Pancreas (tissue), 10 donors: Measurements from ENCODE around the gene F7. TPM values are rescaled to one million over a fixed set of nuclear protein-coding genes. Genes with fewer than 3 reads are reported as not detected.

Source experiments
- ATAC-seq, 4 donors: fragments of 200-7000 bp; cut with Tn5 transposase; one replicate each; pipeline versions ENCODE4 v1.8.0 to v1.9.1; 2020; ENCODE audit warnings: mild to moderate bottlenecking in 4 of 4, moderate library complexity in 4 of 4
- DNase-seq, 6 donors: peaks; one replicate each; pipeline ENCODE4 v3.0.0-alpha.2; 2020
- FAIRE-seq: peaks from 2 replicates; lab custom pipeline; 2012; peaks lifted over from hg19 to GRCh38; lab: Jason Lieb, UNC
- H3K27ac ChIP-seq, 4 donors: fragments of 200-600 bp; sonication (generic); 1 replicate in 3 of 4; 2 replicates in 1 of 4; pipeline versions ENCODE4 v1.5.0 to v1.8.0; 2020
- H3K27me3 ChIP-seq, 4 donors: fragments of 200-600 bp; one replicate each; pipeline ENCODE4 v1.8.0; 2021
- H3K36me3 ChIP-seq, 3 donors: fragments of 200-600 bp; sonication (generic) in 1 of 3; one replicate each; pipeline versions ENCODE4 v1.5.0 to v1.8.0; 2020 to 2021
- H3K4me1 ChIP-seq, 3 donors: fragments of 200-600 bp; one replicate each; pipeline ENCODE4 v1.8.0; 2021
- H3K4me3 ChIP-seq, 4 donors: fragments of 200-600 bp; sonication (generic) in 2 of 4; one replicate each; pipeline versions ENCODE4 v1.5.0 to v1.8.0; 2020 to 2021
- H3K9me3 ChIP-seq, 4 donors: fragments of 200-600 bp; one replicate each; pipeline ENCODE4 v1.8.0; 2021
- WGBS, 2 donors: extraction: QIAGEN DNeasy Blood & Tissue Kit; methylation state at CpG; one replicate each; pipeline ENCODE4 v1.1.7; 2013; 5-methylcytosine and 5-hydroxymethylcytosine counted together
- intact Hi-C, 3 donors: fragments of 100-400 bp; cut with DNase I; formaldehyde crosslinking; loops; one replicate each; pipeline versions ENCODE4 v1.11.1 to v1.14.2; 2022
- polyA plus RNA-seq, 2 donors: library from polyadenylated mRNA; stranded (reverse); fragments of 200-250 nt; gene quantifications; one replicate each; pipeline ENCODE4 v1.2.3, GENCODE V29; 2013
- total RNA-seq, 6 donors: library from RNA; stranded (reverse); fragmentation: NEBNext Ultra II Directional in 4 of 6; extraction: Animal tissue kit (Norgen Biotek cat#: 25700) in 4 of 6; gene quantifications; one replicate each; pipeline versions ENCODE4 v1.2.1 to v1.2.4, GENCODE V29; 2021 to 2023
- TF ChIP-seq, protein P1 (sequence below), 4 donors: fragments of 200-600 bp; sonication (generic) in 3 of 4; IDR thresholded peaks; one replicate each; pipeline versions ENCODE4 v1.5.0 to v1.8.0; 2021; ENCODE audit warnings: antibody characterized with exemption in 4 of 4
- donor health status: healthy with polysubstance abuse.
- donor health status: DM: no; HTN: no; CAD: no; lungs with moderate emphysema.
- donor health status: DM: no; HTN: no; CAD: no.
- donor health status: control.
- donor health status: control.
- donor health status: Bipolar disorder and iron deficiency.
- donor health status: DM: yes; HTN: yes; CAD: no.
- donor health status: DM: no; HTN: no; CAD: no.
- donor health status: DM: no; HTN: no; CAD: no.
- donor health status: DM: yes; HTN: yes; CAD: no.

Gene F7
- total and polyA plus RNA-seq, 8 donors, result 0.13 to 0.96 (median 0.23) TPM; not detected in 2

DNA sequence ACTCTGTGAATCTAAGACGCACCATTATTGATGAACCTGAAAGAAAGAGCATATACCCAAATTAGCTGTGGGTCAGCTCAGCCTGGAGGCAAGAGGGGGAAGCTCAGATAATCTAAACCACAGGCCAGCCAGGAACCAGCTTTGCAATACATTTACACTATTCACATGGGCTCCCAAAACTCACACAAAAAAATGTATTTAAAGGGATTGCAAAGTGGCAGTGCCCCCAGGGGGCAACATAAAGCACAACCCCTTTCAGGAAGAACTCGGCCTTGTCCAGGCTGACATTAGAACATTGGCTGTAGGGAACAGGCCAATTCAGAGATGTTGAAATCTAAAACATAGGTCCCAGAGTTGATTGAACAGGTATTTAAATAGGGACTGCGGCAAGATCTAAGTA is 49.6 kb downstream of the F7 start:
- H3K4me3 ChIP-seq, result no peak overlapping the region
- H3K4me1 ChIP-seq, result peaks cover 0 to 7% (median 5%) of the 10 kb centered on the region in 3 donors
- TF ChIP-seq, protein P1, sequence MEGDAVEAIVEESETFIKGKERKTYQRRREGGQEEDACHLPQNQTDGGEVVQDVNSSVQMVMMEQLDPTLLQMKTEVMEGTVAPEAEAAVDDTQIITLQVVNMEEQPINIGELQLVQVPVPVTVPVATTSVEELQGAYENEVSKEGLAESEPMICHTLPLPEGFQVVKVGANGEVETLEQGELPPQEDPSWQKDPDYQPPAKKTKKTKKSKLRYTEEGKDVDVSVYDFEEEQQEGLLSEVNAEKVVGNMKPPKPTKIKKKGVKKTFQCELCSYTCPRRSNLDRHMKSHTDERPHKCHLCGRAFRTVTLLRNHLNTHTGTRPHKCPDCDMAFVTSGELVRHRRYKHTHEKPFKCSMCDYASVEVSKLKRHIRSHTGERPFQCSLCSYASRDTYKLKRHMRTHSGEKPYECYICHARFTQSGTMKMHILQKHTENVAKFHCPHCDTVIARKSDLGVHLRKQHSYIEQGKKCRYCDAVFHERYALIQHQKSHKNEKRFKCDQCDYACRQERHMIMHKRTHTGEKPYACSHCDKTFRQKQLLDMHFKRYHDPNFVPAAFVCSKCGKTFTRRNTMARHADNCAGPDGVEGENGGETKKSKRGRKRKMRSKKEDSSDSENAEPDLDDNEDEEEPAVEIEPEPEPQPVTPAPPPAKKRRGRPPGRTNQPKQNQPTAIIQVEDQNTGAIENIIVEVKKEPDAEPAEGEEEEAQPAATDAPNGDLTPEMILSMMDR (IDR thresholded peaks at IDR 0.05), result no peak
- ATAC-seq (no peak), FAIRE-seq (no peak), DNase-seq (no peak)
- intact Hi-C loops, result no loop called here
- 88 to 94% methylated on average over 3 of the region's 3 CpGs for WGBS, 2 donors
- no peaks in the 10 kb centered on the region for H3K9me3 ChIP-seq
- no peaks in the 10 kb centered on the region for H3K27me3 ChIP-seq
- no peak overlapping the region for H3K27ac ChIP-seq
- H3K36me3 ChIP-seq, result no peaks in the 10 kb centered on the region

GRCh38 chr13:113155982-113156655 is 50.5 kb downstream of the F7 start:
- H3K4me1 ChIP-seq, result peaks cover 0 to 7% (median 5%) of the 10 kb centered on the region in 3 donors
- no peaks in the 10 kb centered on the region for H3K9me3 ChIP-seq
- 81 to 90% methylated on average over 9 of the region's 9 CpGs for WGBS, 2 donors
- no peaks in the 10 kb centered on the region for H3K36me3 ChIP-seq
- FAIRE-seq (no peak), DNase-seq (no peak), ATAC-seq (no peak)
- H3K27ac ChIP-seq, result no peak overlapping the region
- intact Hi-C loops, result no loop called here
- no peak overlapping the region for H3K4me3 ChIP-seq
- TF ChIP-seq, protein P1 (IDR thresholded peaks at IDR 0.05), result no peak
- H3K27me3 ChIP-seq, result no peaks in the 10 kb centered on the region

DNA sequence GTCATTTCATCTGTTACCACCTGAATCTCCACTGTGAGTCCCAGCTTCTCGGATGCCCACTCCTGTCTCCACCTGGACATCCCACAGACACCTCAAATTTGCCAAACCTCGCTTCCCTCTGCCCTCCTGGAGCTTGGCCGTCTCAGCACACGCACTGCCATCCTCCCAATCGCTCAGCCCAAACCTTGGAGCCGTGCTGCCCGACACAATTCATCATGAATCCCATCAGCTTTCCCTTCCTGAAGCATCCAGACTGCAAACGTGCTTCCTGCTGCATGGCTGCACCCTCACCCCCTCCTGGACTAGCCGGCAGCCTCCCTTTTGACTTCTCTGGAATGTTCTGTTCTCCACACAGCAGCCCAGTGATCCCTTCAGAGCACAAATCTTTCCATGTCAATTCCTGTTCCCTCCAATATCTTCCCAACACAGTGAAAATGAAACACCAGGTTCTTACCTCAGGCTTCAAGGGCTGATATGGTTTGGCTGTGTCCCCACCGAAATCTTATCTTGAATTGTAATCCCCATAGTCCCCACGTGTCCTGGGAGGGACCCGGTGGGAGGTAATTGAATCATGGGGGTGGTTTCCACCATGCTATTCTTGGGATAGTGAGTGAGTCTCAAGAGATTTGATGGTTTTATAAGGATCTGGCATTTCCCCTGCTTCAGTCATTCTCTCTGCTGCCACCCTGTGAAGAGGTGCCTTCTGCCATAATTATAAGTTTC is 51.8 kb downstream of the F7 start:
- Histone ChIP-seq H3K36me3 (no peaks in the 10 kb centered on the region), H3K27me3 (no peaks in the 10 kb centered on the region), H3K9me3 (no peaks in the 10 kb centered on the region), H3K27ac (no peak overlapping the region), H3K4me3 (no peak overlapping the region), H3K4me1 (peaks cover 0 to 7% (median 5%) of the 10 kb centered on the region in 3 donors)
- 70% methylated on average over 12 of the region's 12 CpGs for WGBS, 2 donors
- no peak for DNase-seq
- TF ChIP-seq, protein P1 (IDR thresholded peaks at IDR 0.05), result no peak
- intact Hi-C loops, result no loop called here
- no peak for FAIRE-seq
- no peak for ATAC-seq

GRCh38 chr13:113157929-113158747 is 52.5 kb downstream of the F7 start, which contains the start of gene PROZ:
Gene PROZ, plus strand, starts transcription at chr13:113158648. Its CDS starts 13 bp downstream, at chr13:113158661.
- TF ChIP-seq, protein P1 (IDR thresholded peaks at IDR 0.05), result no peak
- WGBS, 2 donors, result 39 to 43% methylated on average over 16 of the region's 16 CpGs
- intact Hi-C loops, result no loop called here
- DNase-seq (peak in 1 of 6 donors; percentile 37), FAIRE-seq (no peak), ATAC-seq (peak in 1 of 4 donors; percentile 20)
- Histone ChIP-seq H3K4me1 (peaks cover 0 to 4% (median 4%) of the 10 kb centered on the region in 3 donors), H3K27ac (no peak within 1 kb of the TSS), H3K9me3 (no peaks in the 10 kb centered on the region), H3K27me3 (no peaks in the 10 kb centered on the region), H3K4me3 (no peak within 1 kb of the TSS), H3K36me3 (no peaks in the 10 kb centered on the region)
